Lung (tissue), 12 donors: ENCODE measurements around the gene LRRC1. TPM values are rescaled to one million over a fixed set of nuclear protein-coding genes. Genes with fewer than 3 reads are reported as not detected.
A peak's percentile ranks its signal among the peaks of the same experiment; 100 is the strongest.

Experiments used
- ATAC-seq: fragments of 200-7000 bp; cut with Tn5 transposase; one replicate; pipeline ENCODE4 v1.9.1; 2020; ENCODE audit warnings: moderate number of reproducible peaks; ENCODE audit not compliant: insufficient read depth, low FRiP score
- DNase-seq, 3 donors: peaks; one replicate each; pipeline ENCODE4 v3.0.0-alpha.2; 2013 to 2017
- H3K27ac ChIP-seq, 2 donors: one replicate each; pipeline ENCODE4 v1.5.1; 2013; ENCODE audit warnings: mild to moderate bottlenecking in 2 of 2, moderate library complexity in 2 of 2, control low read depth in 1 of 2, inconsistent platforms in 1 of 2, low read depth in 1 of 2, low read length in 1 of 2
- H3K27me3 ChIP-seq, 3 donors: one replicate each; pipeline ENCODE4 v1.5.1; 2013; ENCODE audit warnings: low read length in 2 of 3; ENCODE audit not compliant: control insufficient read depth in 3 of 3, insufficient read depth in 3 of 3
- H3K36me3 ChIP-seq, 4 donors: one replicate each; pipeline ENCODE4 v1.5.1; 2013; ENCODE audit warnings: low read length in 4 of 4, mild to moderate bottlenecking in 1 of 4, moderate library complexity in 1 of 4; ENCODE audit not compliant: control insufficient read depth in 4 of 4, insufficient read depth in 4 of 4
- H3K4me1 ChIP-seq, 5 donors: one replicate each; pipeline ENCODE4 v1.5.1; 2013; ENCODE audit warnings: low read length in 5 of 5, mild to moderate bottlenecking in 2 of 5, moderate library complexity in 1 of 5; ENCODE audit not compliant: control insufficient read depth in 5 of 5, insufficient read depth in 5 of 5
- H3K4me3 ChIP-seq: one replicate; pipeline ENCODE4 v1.5.1; 2013; ENCODE audit warnings: mild to moderate bottlenecking, control low read depth, moderate library complexity
- H3K9ac ChIP-seq, 2 donors: one replicate each; pipeline ENCODE4 v1.5.1; 2013; ENCODE audit warnings: low read length in 2 of 2, control low read depth in 1 of 2; ENCODE audit not compliant: insufficient read depth in 1 of 2
- H3K9me3 ChIP-seq, 4 donors: one replicate each; pipeline ENCODE4 v1.5.1; 2013; ENCODE audit warnings: low read length in 3 of 4, mild to moderate bottlenecking in 1 of 4, moderate library complexity in 1 of 4; ENCODE audit not compliant: control insufficient read depth in 4 of 4, insufficient read depth in 3 of 4
- CTCF ChIP-seq: IDR thresholded peaks from 2 replicates; pipeline ENCODE4 v1.5.1; 2012; ENCODE audit warnings: mild to moderate bottlenecking; ENCODE audit errors: control extremely low read depth, extremely low read depth
- WGBS, 2 donors: extraction: QIAGEN DNeasy Blood & Tissue Kit; methylation state at CpG; one replicate each; pipeline ENCODE4 v1.1.7; 2013; 5-methylcytosine and 5-hydroxymethylcytosine counted together
- polyA plus RNA-seq, 2 donors: library from polyadenylated mRNA; stranded (reverse); fragments of 200-250 nt; gene quantifications; one replicate each; pipeline ENCODE4 v1.2.1, GENCODE V29; 2013
- total RNA-seq, 2 donors: library from RNA; depleted of rRNA in 1 of 2; stranded (reverse); fragments of >200 nt in 1 of 2; gene quantifications; one replicate each; pipeline ENCODE4 v1.2.1, GENCODE V29; 2014 to 2021
- donor health status: control.
- donor health status: control.
- donor health status: Bipolar disorder and iron deficiency.
- donor health status: healthy.
- donor health status: DM: yes; HTN: yes; CAD: no.

The LRRC1 gene
- total and polyA plus RNA-seq, 4 donors, result 4.8 to 19.9 (median 9.9) TPM

DNA sequence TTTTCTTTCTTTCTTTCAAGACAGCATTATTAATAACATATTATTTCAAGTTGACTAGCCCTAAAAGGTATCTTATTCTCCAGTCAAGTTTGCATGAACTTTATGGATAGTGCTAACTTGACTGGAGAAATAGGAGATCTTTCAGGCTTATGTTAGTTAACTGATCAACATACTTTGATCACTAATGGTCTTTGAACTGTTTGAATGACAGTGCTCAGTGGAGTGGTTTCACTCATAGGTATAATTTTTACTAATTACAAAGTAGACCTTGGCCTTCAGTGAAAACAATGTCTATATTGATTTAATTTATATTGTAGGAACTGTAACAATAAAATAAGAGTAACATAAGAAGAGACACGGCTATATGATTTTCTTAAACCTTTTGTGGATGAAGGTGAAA lies 8.0 kb upstream of the LRRC1 start:
- TF ChIP-seq CTCF, result no peak
- DNase-seq, result no peak

DNA sequence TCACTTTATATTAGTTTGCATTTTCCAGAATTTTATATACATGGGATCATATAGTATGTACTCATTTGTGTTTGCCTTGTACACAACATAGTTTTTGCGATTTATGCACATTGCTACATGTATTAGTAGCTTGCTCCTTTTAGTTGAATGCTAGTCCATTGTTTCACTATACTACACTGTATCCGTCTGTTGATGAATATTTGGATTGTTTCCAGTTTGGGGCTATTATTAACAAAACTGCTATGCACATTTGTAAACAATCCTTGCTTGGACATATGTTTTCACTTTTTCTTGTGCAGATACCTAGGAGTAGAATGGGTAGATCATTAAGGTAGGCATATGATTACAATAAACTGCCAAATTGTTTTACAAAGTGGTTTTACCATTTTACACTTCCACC lies 3.9 kb upstream of the LRRC1 start:
- H3K36me3 ChIP-seq, result no peaks in the 10 kb centered on the region
- no peaks in the 10 kb centered on the region for H3K27me3 ChIP-seq
- H3K9me3 ChIP-seq, result peaks cover 0 to 1% (median 0%) of the 10 kb centered on the region in 4 donors
- H3K9ac ChIP-seq, result no peak overlapping the region
- no peak overlapping the region for H3K27ac ChIP-seq
- WGBS, 2 donors, result 64 to 78% methylated on average over 2 of the region's 2 CpGs
- TF ChIP-seq CTCF, result no peak
- H3K4me1 ChIP-seq, result peaks cover 0 to 24% (median 0%) of the 10 kb centered on the region in 5 donors
- H3K4me3 ChIP-seq, result no peak overlapping the region
- no peak for ATAC-seq
- DNase-seq, result peak in 1 of 3 donors; percentile 18

More for the DNA sequence above, 8.0 kb upstream of the LRRC1 start:
- Histone ChIP-seq H3K9me3 (peaks cover 0 to 1% (median 0%) of the 10 kb centered on the region in 4 donors), H3K27me3 (no peaks in the 10 kb centered on the region), H3K36me3 (no peaks in the 10 kb centered on the region), H3K4me1 (peaks cover 0 to 2% (median 0%) of the 10 kb centered on the region in 5 donors), H3K4me3 (no peak overlapping the region), H3K9ac (no peak overlapping the region), H3K27ac (no peak overlapping the region)
- WGBS, 2 donors, result 96 to 98% methylated on average over 1 of the region's 1 CpG
- no peak for ATAC-seq

DNA sequence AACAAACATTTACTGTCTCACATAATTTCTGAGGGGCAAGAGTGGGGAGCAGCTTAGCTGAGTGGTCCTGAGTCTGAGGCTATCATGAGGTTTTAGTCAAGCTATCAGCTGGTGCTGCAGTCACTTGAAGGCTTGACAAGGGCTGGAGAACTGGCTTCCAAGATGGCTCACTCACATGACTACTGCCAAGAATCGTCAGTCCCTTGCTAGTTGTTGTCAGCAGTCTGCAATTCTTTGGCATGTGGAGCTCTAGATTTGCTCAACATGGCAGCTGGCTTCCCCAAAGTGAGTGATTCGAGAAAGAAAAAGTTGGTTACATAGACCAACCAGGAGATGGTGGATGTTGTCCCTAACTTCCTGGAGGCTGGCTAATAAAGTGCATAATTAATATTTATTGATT lies 2.8 kb upstream of the LRRC1 start:
- Histone ChIP-seq H3K9ac (no peak overlapping the region), H3K4me3 (no peak overlapping the region), H3K36me3 (no peaks in the 10 kb centered on the region), H3K4me1 (peaks cover 0 to 27% (median 5%) of the 10 kb centered on the region in 5 donors), H3K27me3 (peaks cover 0 to 4% (median 0%) of the 10 kb centered on the region in 3 donors), H3K27ac (peak overlapping the region in 1 of 2 donors; percentile 24), H3K9me3 (peaks cover 0 to 1% (median 0%) of the 10 kb centered on the region in 4 donors)
- DNase-seq (peak in 1 of 3 donors; percentile 10), ATAC-seq (no peak)
- no peak for TF ChIP-seq CTCF
- 67 to 82% methylated on average over 2 of the region's 2 CpGs for WGBS, 2 donors

DNA sequence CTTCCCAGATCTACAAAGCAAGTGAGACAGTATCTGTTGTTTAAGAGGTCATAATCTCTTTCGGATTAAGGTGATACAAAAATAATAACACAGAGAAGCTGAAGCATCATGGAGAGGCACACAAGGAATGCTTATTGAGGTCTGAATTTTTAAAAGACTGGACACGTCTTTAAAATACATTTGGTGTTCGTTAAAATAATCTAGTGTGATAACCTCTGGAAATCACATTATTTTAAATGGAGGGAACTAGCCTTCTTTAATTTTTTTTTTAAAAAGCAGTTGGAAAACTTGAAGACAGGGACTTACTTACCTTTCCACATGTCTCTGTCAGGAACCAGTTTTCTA lies 1.9 kb upstream of the LRRC1 start:
- DNase-seq, result no peak
- ATAC-seq, result no peak
- Histone ChIP-seq H3K27ac (no peak overlapping the region), H3K27me3 (peaks cover 0 to 4% (median 0%) of the 10 kb centered on the region in 3 donors), H3K36me3 (no peaks in the 10 kb centered on the region), H3K9me3 (peaks cover 0 to 1% (median 0%) of the 10 kb centered on the region in 4 donors), H3K4me3 (no peak overlapping the region), H3K9ac (peak overlapping the region; percentile 59 to 82), H3K4me1 (peaks cover 0 to 27% (median 5%) of the 10 kb centered on the region in 5 donors)
- WGBS, 2 donors, result 49 to 80% methylated on average over 3 of the region's 3 CpGs
- no peak for TF ChIP-seq CTCF
